HEK293 (cell line): Measurements from ENCODE around the gene SH3RF3.

Experiments
- CTCF ChIA-PET: fragments of 350-600 bp; formaldehyde crosslinking; extraction: SDS; loops from one replicate; lab custom pipeline; 2021; ENCODE audit warnings: antibody characterized with exemption; lab: Yijun Ruan, JAX
- POLR2A ChIA-PET: fragments of 300-600 bp; formaldehyde crosslinking; extraction: SDS; loops from one replicate; lab custom pipeline; 2020; ENCODE audit warnings: antibody characterized with exemption, inconsistent platforms; lab: Yijun Ruan, JAX
- H3K27ac ChIP-seq: fragments of 200-500 bp; sonication (Bioruptor generic); 2 replicates; pipeline ENCODE4 v1.5.1; 2014; ENCODE audit warnings: low read depth, low read length, control low read depth, inconsistent platforms; ENCODE audit errors: extremely low read depth
- H3K36me3 ChIP-seq, 2 experiments: fragments of 200-500 bp in 1 of 2; sonication (Bioruptor generic) in 1 of 2; 1 replicate in 1 of 2; 2 replicates in 1 of 2; pipeline ENCODE4 v1.5.1; 2014 to 2017; ENCODE audit warnings: inconsistent platforms in 2 of 2, low read length in 2 of 2; ENCODE audit not compliant: control insufficient read depth in 2 of 2, insufficient read depth in 1 of 2
- H3K4me1 ChIP-seq: fragments of 200-500 bp; sonication (Bioruptor generic); 2 replicates; pipeline ENCODE4 v1.5.1; 2014; ENCODE audit warnings: mild to moderate bottlenecking, low read length, inconsistent platforms; ENCODE audit not compliant: control insufficient read depth, insufficient read depth
- H3K4me3 ChIP-seq: 2 replicates; pipeline ENCODE4 v1.5.1; 2011; ENCODE audit warnings: low read depth, mild to moderate bottlenecking, control low read depth, low read length, moderate library complexity
- H3K9me3 ChIP-seq: fragments of 200-500 bp; sonication (Bioruptor generic); 2 replicates; pipeline ENCODE4 v1.5.1; 2014; ENCODE audit warnings: low read depth, low read length, inconsistent platforms; ENCODE audit not compliant: control insufficient read depth, insufficient read depth
- BCL11A ChIP-seq: fragments of 450-650 bp; formaldehyde crosslinking; IDR thresholded peaks from 2 replicates; pipeline ENCODE4 v1.5.1; 2016; ENCODE audit warnings: low read depth, missing biosample characterization, missing genetic modification characterization
- SALL2 ChIP-seq: fragments of 450-650 bp; formaldehyde crosslinking; IDR thresholded peaks from 2 replicates; pipeline ENCODE4 v1.5.0; 2017; ENCODE audit warnings: missing biosample characterization, mild to moderate bottlenecking, missing genetic modification characterization, borderline replicate concordance
- SP3 ChIP-seq: fragments of 450-650 bp; formaldehyde crosslinking; IDR thresholded peaks from 2 replicates; pipeline ENCODE4 v1.5.1; 2016; ENCODE audit warnings: missing biosample characterization, missing genetic modification characterization
- TRIM28 ChIP-seq: IDR thresholded peaks from 2 replicates; pipeline ENCODE4 v1.6.1; 2011; ENCODE audit warnings: low read length, control low read depth, borderline replicate concordance
- WT1 ChIP-seq: fragments of 450-650 bp; formaldehyde crosslinking; IDR thresholded peaks from 2 replicates; pipeline ENCODE4 v1.5.1; 2016; ENCODE audit warnings: missing biosample characterization, missing genetic modification characterization
- ZFP37 ChIP-seq: fragments of 450-650 bp; formaldehyde crosslinking; IDR thresholded peaks from 2 replicates; pipeline ENCODE4 v1.5.1; 2016; ENCODE audit warnings: missing biosample characterization, missing genetic modification characterization
- ZNF112 ChIP-seq: fragments of 450-650 bp; formaldehyde crosslinking; IDR thresholded peaks from 2 replicates; pipeline ENCODE4 v1.5.0; 2017; ENCODE audit warnings: missing biosample characterization, missing genetic modification characterization
- ZNF19 ChIP-seq: fragments of 450-650 bp; formaldehyde crosslinking; IDR thresholded peaks from 2 replicates; pipeline ENCODE4; 2016; ENCODE audit warnings: missing biosample characterization, missing genetic modification characterization, low read depth
- ZNF214 ChIP-seq: fragments of 450-650 bp; formaldehyde crosslinking; IDR thresholded peaks from 2 replicates; pipeline ENCODE4 v1.5.1; 2017; ENCODE audit warnings: missing biosample characterization, mild to moderate bottlenecking, missing genetic modification characterization, borderline replicate concordance
- ZNF302 ChIP-seq: fragments of 450-650 bp; formaldehyde crosslinking; IDR thresholded peaks from 2 replicates; pipeline ENCODE4 v1.5.1; 2016; ENCODE audit warnings: missing biosample characterization, missing genetic modification characterization, low read depth
- ZNF311 ChIP-seq: fragments of 450-650 bp; formaldehyde crosslinking; IDR thresholded peaks from 2 replicates; pipeline ENCODE4 v1.5.1; 2017; ENCODE audit warnings: missing biosample characterization, missing genetic modification characterization, borderline replicate concordance
- ZNF37A ChIP-seq: fragments of 450-650 bp; IDR thresholded peaks from 2 replicates; pipeline ENCODE4 v1.5.1; 2018; ENCODE audit warnings: missing biosample characterization, missing genetic modification characterization
- ZNF394 ChIP-seq: fragments of 450-650 bp; formaldehyde crosslinking; IDR thresholded peaks from 2 replicates; pipeline ENCODE4 v1.5.1; 2016; ENCODE audit warnings: missing biosample characterization, missing genetic modification characterization, mild to moderate bottlenecking, moderate library complexity, borderline replicate concordance
- ZNF416 ChIP-seq: fragments of 450-650 bp; formaldehyde crosslinking; IDR thresholded peaks from 2 replicates; pipeline ENCODE4 v1.5.1; 2016; ENCODE audit warnings: missing biosample characterization, missing genetic modification characterization
- ZNF423 ChIP-seq: fragments of 450-650 bp; formaldehyde crosslinking; IDR thresholded peaks from 2 replicates; pipeline ENCODE4 v1.5.1; 2016; ENCODE audit warnings: missing biosample characterization, missing genetic modification characterization
- ZNF521 ChIP-seq: fragments of 450-650 bp; formaldehyde crosslinking; IDR thresholded peaks from 2 replicates; pipeline ENCODE4 v1.5.1; 2017; ENCODE audit warnings: missing biosample characterization, mild to moderate bottlenecking, missing genetic modification characterization
- ZNF585B ChIP-seq: fragments of 450-650 bp; formaldehyde crosslinking; IDR thresholded peaks from 2 replicates; pipeline ENCODE4 v1.5.1; 2016; ENCODE audit warnings: missing biosample characterization, missing genetic modification characterization
- ZNF670 ChIP-seq: fragments of 450-650 bp; formaldehyde crosslinking; IDR thresholded peaks from 2 replicates; pipeline ENCODE4 v1.5.1; 2016; ENCODE audit warnings: missing biosample characterization, missing genetic modification characterization, low read depth
- ZNF707 ChIP-seq: fragments of 450-650 bp; formaldehyde crosslinking; IDR thresholded peaks from 2 replicates; pipeline ENCODE4 v1.5.1; 2016; ENCODE audit warnings: missing biosample characterization, missing genetic modification characterization
- ZNF777 ChIP-seq: fragments of 450-650 bp; formaldehyde crosslinking; IDR thresholded peaks from 2 replicates; pipeline ENCODE4 v1.5.1; 2017; ENCODE audit warnings: missing biosample characterization, missing genetic modification characterization, borderline replicate concordance
- TF ChIP-seq, protein P1 (sequence below): fragments of 450-650 bp; IDR thresholded peaks from 2 replicates; pipeline ENCODE4 v1.5.1; 2018; ENCODE audit warnings: missing biosample characterization, mild to moderate bottlenecking, missing genetic modification characterization
- TF ChIP-seq, protein P2 (sequence below): fragments of 450-650 bp; formaldehyde crosslinking; IDR thresholded peaks from 2 replicates; pipeline ENCODE4 v1.5.1; 2017; ENCODE audit warnings: missing biosample characterization, mild to moderate bottlenecking, missing genetic modification characterization, moderate library complexity
- TF ChIP-seq, protein P3 (sequence below): fragments of 450-650 bp; formaldehyde crosslinking; IDR thresholded peaks from 2 replicates; pipeline ENCODE4 v1.5.1; 2017; ENCODE audit warnings: missing biosample characterization, missing genetic modification characterization
- TF ChIP-seq, protein P4 (sequence below): fragments of 450-650 bp; formaldehyde crosslinking; IDR thresholded peaks from 2 replicates; pipeline ENCODE4 v1.5.1; 2016; ENCODE audit warnings: missing biosample characterization, missing genetic modification characterization
- TF ChIP-seq, protein P5 (sequence below): fragments of 450-650 bp; formaldehyde crosslinking; IDR thresholded peaks from 2 replicates; pipeline ENCODE4 v1.5.1; 2016; ENCODE audit warnings: missing biosample characterization, missing genetic modification characterization
- TF ChIP-seq, protein P6 (sequence below): fragments of 450-650 bp; formaldehyde crosslinking; IDR thresholded peaks from 2 replicates; pipeline ENCODE4 v1.5.1; 2016; ENCODE audit warnings: missing biosample characterization, missing genetic modification characterization
- TF ChIP-seq, protein P7 (sequence below): sonication (generic); formaldehyde crosslinking; IDR thresholded peaks from 2 replicates; pipeline ENCODE4 v1.8.1; 2022; ENCODE audit warnings: mild to moderate bottlenecking, moderate library complexity, missing genetic modification reagents

SH3RF3 gene

DNA sequence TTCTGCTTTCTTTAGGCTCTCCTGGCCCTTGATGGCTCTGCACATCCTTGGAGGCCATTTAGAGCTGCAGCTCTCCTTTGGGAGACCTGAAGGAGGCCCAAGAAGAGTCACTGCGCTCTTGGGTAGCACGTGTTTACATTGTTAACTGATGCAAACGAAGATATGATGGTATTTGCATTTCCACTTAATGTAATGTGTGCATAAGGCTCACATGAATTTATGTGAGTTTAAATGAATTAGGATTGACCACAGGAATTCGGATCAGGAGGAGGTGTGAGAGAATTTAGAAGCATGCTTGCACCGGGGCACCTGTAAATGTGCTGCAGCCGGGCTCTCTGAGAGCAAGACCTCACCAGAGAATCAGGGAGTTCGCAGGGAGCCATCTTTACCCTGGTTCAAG, 7.5 kb downstream of the SH3RF3 start (continued):
- TF ChIP-seq ZNF670 (no peak), SP3 (no peak), ZNF302 (no peak), ZNF394 (tag by site-specific recombination) (no peak), ZNF19 (no peak), ZNF777 (tag by site-specific recombination) (no peak), BCL11A (tag by site-specific recombination) (no peak), WT1 (peak; percentile 47; the same call in 1 of the 2 replicates), ZNF112 (tag by site-specific recombination) (no peak), ZNF423 (tag by site-specific recombination) (no peak), ZNF707 (tag by site-specific recombination) (no peak), TRIM28 (no peak)
- TF ChIP-seq, protein P1, sequence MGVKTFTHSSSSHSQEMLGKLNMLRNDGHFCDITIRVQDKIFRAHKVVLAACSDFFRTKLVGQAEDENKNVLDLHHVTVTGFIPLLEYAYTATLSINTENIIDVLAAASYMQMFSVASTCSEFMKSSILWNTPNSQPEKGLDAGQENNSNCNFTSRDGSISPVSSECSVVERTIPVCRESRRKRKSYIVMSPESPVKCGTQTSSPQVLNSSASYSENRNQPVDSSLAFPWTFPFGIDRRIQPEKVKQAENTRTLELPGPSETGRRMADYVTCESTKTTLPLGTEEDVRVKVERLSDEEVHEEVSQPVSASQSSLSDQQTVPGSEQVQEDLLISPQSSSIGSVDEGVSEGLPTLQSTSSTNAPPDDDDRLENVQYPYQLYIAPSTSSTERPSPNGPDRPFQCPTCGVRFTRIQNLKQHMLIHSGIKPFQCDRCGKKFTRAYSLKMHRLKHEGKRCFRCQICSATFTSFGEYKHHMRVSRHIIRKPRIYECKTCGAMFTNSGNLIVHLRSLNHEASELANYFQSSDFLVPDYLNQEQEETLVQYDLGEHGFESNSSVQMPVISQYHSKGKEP (tag by site-specific recombination), result peak; percentile 61; the same call in 1 of the 2 replicates
- TF ChIP-seq, protein P2, sequence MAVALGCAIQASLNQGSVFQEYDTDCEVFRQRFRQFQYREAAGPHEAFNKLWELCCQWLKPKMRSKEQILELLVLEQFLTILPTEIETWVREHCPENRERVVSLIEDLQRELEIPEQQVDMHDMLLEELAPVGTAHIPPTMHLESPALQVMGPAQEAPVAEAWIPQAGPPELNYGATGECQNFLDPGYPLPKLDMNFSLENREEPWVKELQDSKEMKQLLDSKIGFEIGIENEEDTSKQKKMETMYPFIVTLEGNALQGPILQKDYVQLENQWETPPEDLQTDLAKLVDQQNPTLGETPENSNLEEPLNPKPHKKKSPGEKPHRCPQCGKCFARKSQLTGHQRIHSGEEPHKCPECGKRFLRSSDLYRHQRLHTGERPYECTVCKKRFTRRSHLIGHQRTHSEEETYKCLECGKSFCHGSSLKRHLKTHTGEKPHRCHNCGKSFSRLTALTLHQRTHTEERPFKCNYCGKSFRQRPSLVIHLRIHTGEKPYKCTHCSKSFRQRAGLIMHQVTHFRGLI, result no peak
- TF ChIP-seq, protein P3, sequence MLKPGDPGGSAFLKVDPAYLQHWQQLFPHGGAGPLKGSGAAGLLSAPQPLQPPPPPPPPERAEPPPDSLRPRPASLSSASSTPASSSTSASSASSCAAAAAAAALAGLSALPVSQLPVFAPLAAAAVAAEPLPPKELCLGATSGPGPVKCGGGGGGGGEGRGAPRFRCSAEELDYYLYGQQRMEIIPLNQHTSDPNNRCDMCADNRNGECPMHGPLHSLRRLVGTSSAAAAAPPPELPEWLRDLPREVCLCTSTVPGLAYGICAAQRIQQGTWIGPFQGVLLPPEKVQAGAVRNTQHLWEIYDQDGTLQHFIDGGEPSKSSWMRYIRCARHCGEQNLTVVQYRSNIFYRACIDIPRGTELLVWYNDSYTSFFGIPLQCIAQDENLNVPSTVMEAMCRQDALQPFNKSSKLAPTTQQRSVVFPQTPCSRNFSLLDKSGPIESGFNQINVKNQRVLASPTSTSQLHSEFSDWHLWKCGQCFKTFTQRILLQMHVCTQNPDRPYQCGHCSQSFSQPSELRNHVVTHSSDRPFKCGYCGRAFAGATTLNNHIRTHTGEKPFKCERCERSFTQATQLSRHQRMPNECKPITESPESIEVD (tag by site-specific recombination), result peak; percentile 51

DNA sequence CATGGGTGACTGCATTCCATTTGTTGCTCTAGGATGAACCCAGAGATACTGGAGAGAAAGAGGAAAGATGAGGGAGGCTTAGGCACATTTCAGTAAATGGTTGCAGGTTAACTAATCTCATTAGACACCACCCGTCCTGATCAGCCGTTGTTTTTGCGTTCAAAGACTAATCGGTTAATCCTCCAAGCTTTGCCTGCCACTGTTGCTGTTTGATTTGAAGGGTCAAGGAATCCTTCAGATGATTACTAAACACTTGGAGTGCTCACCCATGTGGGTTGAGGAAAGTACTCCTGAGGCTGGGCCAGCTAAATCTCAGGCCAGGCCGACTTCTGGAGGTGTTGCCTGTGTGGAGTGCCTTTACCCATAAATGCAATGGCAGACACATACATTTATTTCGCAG, 8.6 kb downstream of the SH3RF3 start:
- H3K9me3 ChIP-seq, result no peaks in the 10 kb centered on the region
- peaks cover 24% of the 10 kb centered on the region for H3K4me1 ChIP-seq
- no peaks in the 10 kb centered on the region for H3K36me3 ChIP-seq
- H3K27ac ChIP-seq, result no peak overlapping the region
- H3K4me3 ChIP-seq, result no peak overlapping the region
- ChIA-PET POLR2A (no interaction called here), CTCF (interaction anchor here (0.6 to 1.0 kb wide), 3 partner anchors 135 to 339 kb away, joined by 3 read pairs; no protein-coding TSS in a partner anchor)
- TF ChIP-seq ZNF521 (no peak), ZFP37 (tag by site-specific recombination) (no peak), BCL11A (tag by site-specific recombination) (no peak), SALL2 (tag by site-specific recombination) (no peak), ZNF37A (tag by site-specific recombination) (no peak), ZNF585B (tag by site-specific recombination) (no peak), ZNF214 (tag by site-specific recombination) (no peak), ZNF416 (tag by site-specific recombination) (no peak), ZNF311 (no peak)
- TF ChIP-seq, protein P4, sequence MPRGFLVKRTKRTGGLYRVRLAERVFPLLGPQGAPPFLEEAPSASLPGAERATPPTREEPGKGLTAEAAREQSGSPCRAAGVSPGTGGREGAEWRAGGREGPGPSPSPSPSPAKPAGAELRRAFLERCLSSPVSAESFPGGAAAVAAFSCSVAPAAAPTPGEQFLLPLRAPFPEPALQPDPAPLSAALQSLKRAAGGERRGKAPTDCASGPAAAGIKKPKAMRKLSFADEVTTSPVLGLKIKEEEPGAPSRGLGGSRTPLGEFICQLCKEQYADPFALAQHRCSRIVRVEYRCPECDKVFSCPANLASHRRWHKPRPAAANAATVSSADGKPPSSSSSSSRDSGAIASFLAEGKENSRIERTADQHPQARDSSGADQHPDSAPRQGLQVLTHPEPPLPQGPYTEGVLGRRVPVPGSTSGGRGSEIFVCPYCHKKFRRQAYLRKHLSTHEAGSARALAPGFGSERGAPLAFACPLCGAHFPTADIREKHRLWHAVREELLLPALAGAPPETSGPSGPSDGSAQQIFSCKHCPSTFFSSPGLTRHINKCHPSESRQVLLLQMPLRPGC, result no peak
- TF ChIP-seq, protein P5, sequence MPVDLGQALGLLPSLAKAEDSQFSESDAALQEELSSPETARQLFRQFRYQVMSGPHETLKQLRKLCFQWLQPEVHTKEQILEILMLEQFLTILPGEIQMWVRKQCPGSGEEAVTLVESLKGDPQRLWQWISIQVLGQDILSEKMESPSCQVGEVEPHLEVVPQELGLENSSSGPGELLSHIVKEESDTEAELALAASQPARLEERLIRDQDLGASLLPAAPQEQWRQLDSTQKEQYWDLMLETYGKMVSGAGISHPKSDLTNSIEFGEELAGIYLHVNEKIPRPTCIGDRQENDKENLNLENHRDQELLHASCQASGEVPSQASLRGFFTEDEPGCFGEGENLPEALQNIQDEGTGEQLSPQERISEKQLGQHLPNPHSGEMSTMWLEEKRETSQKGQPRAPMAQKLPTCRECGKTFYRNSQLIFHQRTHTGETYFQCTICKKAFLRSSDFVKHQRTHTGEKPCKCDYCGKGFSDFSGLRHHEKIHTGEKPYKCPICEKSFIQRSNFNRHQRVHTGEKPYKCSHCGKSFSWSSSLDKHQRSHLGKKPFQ (tag by site-specific recombination), result no peak
- TF ChIP-seq, protein P6, sequence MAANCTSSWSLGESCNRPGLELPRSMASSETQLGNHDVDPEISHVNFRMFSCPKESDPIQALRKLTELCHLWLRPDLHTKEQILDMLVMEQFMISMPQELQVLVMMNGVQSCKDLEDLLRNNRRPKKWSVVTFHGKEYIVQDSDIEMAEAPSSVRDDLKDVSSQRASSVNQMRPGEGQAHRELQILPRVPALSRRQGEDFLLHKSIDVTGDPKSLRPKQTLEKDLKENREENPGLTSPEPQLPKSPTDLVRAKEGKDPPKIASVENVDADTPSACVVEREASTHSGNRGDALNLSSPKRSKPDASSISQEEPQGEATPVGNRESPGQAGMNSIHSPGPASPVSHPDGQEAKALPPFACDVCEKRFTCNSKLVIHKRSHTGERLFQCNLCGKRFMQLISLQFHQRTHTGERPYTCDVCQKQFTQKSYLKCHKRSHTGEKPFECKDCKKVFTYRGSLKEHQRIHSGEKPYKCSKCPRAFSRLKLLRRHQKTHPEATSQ, result no peak
- TF ChIP-seq, protein P7, sequence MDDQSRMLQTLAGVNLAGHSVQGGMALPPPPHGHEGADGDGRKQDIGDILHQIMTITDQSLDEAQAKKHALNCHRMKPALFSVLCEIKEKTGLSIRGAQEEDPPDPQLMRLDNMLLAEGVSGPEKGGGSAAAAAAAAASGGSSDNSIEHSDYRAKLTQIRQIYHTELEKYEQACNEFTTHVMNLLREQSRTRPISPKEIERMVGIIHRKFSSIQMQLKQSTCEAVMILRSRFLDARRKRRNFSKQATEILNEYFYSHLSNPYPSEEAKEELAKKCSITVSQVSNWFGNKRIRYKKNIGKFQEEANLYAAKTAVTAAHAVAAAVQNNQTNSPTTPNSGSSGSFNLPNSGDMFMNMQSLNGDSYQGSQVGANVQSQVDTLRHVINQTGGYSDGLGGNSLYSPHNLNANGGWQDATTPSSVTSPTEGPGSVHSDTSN (CRISPR knock-in tag), result no peak
